Measurements from ENCODE around the gene CKB.

GRCh38 chr14:103558071-103558882, 35.6 kb upstream of the CKB start:
- no peak for TF ChIP-seq EZH2 (IDR thresholded peaks at IDR 0.05; ENCODE audit: insufficient read depth, poor library complexity, severe bottlenecking)
- no peak for TF ChIP-seq EZH2phosphoT487 (IDR thresholded peaks at IDR 0.05; ENCODE audit: insufficient read depth, low read depth)
